ENCODE results near the gene DCLK1.

DNA sequence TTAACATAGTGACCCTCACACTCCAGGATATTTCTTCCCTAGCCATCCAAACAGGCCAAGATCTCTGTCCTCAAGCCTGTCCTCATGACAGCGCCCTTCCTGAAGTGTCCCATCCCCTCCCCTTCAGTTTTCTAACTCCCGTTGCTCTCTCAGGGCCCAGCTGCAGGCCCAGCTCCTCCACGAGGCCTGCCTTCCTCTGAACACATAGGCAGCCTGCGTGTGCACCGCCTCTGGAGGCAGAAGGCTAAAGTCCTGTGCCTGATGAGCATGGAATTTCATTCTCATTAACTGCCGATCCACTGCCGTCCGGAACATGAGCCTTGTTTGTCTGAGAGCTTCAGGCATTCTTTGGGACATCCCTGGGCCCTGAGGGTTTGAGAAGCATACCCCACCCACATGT, 306.4 kb downstream of the DCLK1 start:
- TF ChIP-seq ZBED1 (IDR thresholded peaks at IDR 0.05; ENCODE audit: borderline replicate concordance) (no peak), CEBPB (IDR thresholded peaks at IDR 0.05; ENCODE audit: borderline replicate concordance in 1 of 2, low read depth in 2 of 2, low read length in 2 of 2) (no peak), YY1 (IDR thresholded peaks at IDR 0.05; ENCODE audit: low read depth, low read length) (no peak)
- TF ChIP-seq, protein P1, sequence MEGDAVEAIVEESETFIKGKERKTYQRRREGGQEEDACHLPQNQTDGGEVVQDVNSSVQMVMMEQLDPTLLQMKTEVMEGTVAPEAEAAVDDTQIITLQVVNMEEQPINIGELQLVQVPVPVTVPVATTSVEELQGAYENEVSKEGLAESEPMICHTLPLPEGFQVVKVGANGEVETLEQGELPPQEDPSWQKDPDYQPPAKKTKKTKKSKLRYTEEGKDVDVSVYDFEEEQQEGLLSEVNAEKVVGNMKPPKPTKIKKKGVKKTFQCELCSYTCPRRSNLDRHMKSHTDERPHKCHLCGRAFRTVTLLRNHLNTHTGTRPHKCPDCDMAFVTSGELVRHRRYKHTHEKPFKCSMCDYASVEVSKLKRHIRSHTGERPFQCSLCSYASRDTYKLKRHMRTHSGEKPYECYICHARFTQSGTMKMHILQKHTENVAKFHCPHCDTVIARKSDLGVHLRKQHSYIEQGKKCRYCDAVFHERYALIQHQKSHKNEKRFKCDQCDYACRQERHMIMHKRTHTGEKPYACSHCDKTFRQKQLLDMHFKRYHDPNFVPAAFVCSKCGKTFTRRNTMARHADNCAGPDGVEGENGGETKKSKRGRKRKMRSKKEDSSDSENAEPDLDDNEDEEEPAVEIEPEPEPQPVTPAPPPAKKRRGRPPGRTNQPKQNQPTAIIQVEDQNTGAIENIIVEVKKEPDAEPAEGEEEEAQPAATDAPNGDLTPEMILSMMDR (IDR thresholded peaks at IDR 0.05 in 2 of 3, conservative IDR thresholded peaks at IDR 0.05 in 1 of 3; ENCODE audit: control insufficient read depth in 2 of 3, extremely low read depth in 1 of 3, insufficient read depth in 1 of 3, low read depth in 3 of 3, low read length in 3 of 3) = no peak
- TF ChIP-seq, protein P2, sequence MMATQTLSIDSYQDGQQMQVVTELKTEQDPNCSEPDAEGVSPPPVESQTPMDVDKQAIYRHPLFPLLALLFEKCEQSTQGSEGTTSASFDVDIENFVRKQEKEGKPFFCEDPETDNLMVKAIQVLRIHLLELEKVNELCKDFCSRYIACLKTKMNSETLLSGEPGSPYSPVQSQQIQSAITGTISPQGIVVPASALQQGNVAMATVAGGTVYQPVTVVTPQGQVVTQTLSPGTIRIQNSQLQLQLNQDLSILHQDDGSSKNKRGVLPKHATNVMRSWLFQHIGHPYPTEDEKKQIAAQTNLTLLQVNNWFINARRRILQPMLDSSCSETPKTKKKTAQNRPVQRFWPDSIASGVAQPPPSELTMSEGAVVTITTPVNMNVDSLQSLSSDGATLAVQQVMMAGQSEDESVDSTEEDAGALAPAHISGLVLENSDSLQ (IDR thresholded peaks at IDR 0.05) = no peak
